Breast epithelium (tissue), 3 donors: ENCODE measurements around the gene HOXA2.

Experiments used
- CTCF ChIP-seq, 3 donors: fragments of 450-650 bp; IDR thresholded peaks; one replicate each; pipeline ENCODE4 v1.5.1; 2016 to 2017; ENCODE audit warnings: antibody characterized with exemption in 3 of 3, mild to moderate bottlenecking in 3 of 3, moderate library complexity in 3 of 3
- POLR2A ChIP-seq: fragments of 450-650 bp; IDR thresholded peaks from one replicate; pipeline ENCODE4 v1.6.1; 2016; ENCODE audit warnings: antibody characterized with exemption, mild to moderate bottlenecking, moderate library complexity
- POLR2AphosphoS5 ChIP-seq, 3 donors: sonication (generic); formaldehyde crosslinking; IDR thresholded peaks; one replicate each; pipeline ENCODE4 v1.6.1; 2017; ENCODE audit warnings: antibody characterized with exemption in 3 of 3

- TF ChIP-seq CTCF (IDR thresholded peaks at IDR 0.05) (no peak), POLR2AphosphoS5 (IDR thresholded peaks at IDR 0.05) (no peak), POLR2A (no peak)
These were observed 38.8 kb upstream of the HOXA2 start for GRCh38 chr7:27141137-27141922.
